Measurements from ENCODE around the gene ZNF282.

ZNF282 gene

GRCh38 chr7:149166630-149167352, 28.6 kb upstream of the ZNF282 start:
- H3K9ac ChIP-seq (ENCODE audit: low read length): no peak overlapping the region
- peaks cover 14% of the 10 kb centered on the region; the same call in 1 of the 2 replicates for H3K36me3 ChIP-seq (ENCODE audit: low read length)
- TF ChIP-seq, protein P1, sequence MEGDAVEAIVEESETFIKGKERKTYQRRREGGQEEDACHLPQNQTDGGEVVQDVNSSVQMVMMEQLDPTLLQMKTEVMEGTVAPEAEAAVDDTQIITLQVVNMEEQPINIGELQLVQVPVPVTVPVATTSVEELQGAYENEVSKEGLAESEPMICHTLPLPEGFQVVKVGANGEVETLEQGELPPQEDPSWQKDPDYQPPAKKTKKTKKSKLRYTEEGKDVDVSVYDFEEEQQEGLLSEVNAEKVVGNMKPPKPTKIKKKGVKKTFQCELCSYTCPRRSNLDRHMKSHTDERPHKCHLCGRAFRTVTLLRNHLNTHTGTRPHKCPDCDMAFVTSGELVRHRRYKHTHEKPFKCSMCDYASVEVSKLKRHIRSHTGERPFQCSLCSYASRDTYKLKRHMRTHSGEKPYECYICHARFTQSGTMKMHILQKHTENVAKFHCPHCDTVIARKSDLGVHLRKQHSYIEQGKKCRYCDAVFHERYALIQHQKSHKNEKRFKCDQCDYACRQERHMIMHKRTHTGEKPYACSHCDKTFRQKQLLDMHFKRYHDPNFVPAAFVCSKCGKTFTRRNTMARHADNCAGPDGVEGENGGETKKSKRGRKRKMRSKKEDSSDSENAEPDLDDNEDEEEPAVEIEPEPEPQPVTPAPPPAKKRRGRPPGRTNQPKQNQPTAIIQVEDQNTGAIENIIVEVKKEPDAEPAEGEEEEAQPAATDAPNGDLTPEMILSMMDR (IDR thresholded peaks at IDR 0.05; ENCODE audit: insufficient read depth, low read length, poor library complexity, severe bottlenecking): no peak
- TF ChIP-seq EZH2phosphoT487 (conservative IDR thresholded peaks at IDR 0.05; ENCODE audit: low read length): no peak

DNA sequence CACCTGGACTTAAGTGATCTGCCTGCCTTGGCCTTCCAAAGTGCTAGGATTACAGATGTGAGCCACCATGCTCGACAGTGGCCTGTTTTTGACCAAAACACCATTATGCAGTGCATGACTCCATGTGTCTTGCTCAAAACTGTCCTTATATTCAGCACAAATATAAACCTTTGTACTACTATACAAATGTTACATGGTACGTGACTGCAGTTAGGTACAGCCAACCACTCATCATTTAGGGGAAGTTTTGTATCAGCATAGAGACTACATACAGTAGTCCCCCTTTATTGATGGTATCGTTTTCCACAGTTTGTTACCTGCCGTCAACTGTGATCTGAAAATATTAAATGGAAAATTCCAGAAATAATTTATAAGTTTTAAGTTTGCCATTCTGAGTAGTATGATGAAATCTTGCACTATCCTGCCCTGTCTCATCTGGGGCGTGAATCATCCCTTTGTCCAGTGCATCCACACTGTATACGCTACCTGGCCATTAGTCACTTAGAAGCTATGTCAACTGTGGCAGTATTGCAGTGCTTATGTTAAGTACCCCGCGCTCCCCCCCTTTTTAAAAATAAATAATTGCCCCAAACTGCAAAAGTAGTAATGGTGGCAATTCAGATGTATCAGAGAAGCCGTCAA, 23.3 kb upstream of the ZNF282 start:
- Histone ChIP-seq H3F3A (ENCODE audit: insufficient read depth) (no peaks in the 10 kb centered on the region), H3K27me3 (ENCODE audit: low read length) (no peaks in the 10 kb centered on the region), H3K4me3 (ENCODE audit: insufficient read depth, low read length, poor library complexity, severe bottlenecking) (no peak overlapping the region), H2AFZ (ENCODE audit: low read depth, low read length, severe bottlenecking) (no peak overlapping the region), H3K79me2 (ENCODE audit: insufficient read depth, low read length) (no peaks in the 10 kb centered on the region), H3K9me3 (ENCODE audit: insufficient read depth, low read length) (no peaks in the 10 kb centered on the region), H3K4me2 (ENCODE audit: low read depth, low read length, poor library complexity, severe bottlenecking) (no peak overlapping the region), H3K9ac (ENCODE audit: low read length) (no peak overlapping the region), H3K9me2 (replicated peaks; ENCODE audit: insufficient read depth, low read length) (no peaks in the 10 kb centered on the region), H3K27ac (ENCODE audit: low read depth, low read length) (no peak overlapping the region), H4K20me1 (ENCODE audit: low read depth, low read length) (no peaks in the 10 kb centered on the region), H3K36me3 (ENCODE audit: low read length) (peaks cover 8% of the 10 kb centered on the region; the same call in 1 of the 2 replicates)
- TF ChIP-seq, protein P1 (IDR thresholded peaks at IDR 0.05; ENCODE audit: insufficient read depth, low read length, poor library complexity, severe bottlenecking): no peak
- TF ChIP-seq EZH2phosphoT487 (conservative IDR thresholded peaks at IDR 0.05; ENCODE audit: low read length): no peak

More at GRCh38 chr7:149166630-149167352, 28.6 kb upstream of the ZNF282 start:
- H2AFZ ChIP-seq (ENCODE audit: low read depth, low read length, severe bottlenecking): no peak overlapping the region
- H4K20me1 ChIP-seq (ENCODE audit: low read depth, low read length): no peaks in the 10 kb centered on the region
- H3K9me3 ChIP-seq (ENCODE audit: insufficient read depth, low read length): no peaks in the 10 kb centered on the region
- H3K79me2 ChIP-seq (ENCODE audit: insufficient read depth, low read length): no peaks in the 10 kb centered on the region
- no peak overlapping the region for H3K27ac ChIP-seq (ENCODE audit: low read depth, low read length)
- H3F3A ChIP-seq (ENCODE audit: insufficient read depth): no peaks in the 10 kb centered on the region
- H3K9me2 ChIP-seq (replicated peaks; ENCODE audit: insufficient read depth, low read length): no peaks in the 10 kb centered on the region
- H3K4me2 ChIP-seq (ENCODE audit: low read depth, low read length, poor library complexity, severe bottlenecking): no peak overlapping the region
- no peaks in the 10 kb centered on the region for H3K27me3 ChIP-seq (ENCODE audit: low read length)
- H3K4me3 ChIP-seq (ENCODE audit: insufficient read depth, low read length, poor library complexity, severe bottlenecking): no peak overlapping the region

DNA sequence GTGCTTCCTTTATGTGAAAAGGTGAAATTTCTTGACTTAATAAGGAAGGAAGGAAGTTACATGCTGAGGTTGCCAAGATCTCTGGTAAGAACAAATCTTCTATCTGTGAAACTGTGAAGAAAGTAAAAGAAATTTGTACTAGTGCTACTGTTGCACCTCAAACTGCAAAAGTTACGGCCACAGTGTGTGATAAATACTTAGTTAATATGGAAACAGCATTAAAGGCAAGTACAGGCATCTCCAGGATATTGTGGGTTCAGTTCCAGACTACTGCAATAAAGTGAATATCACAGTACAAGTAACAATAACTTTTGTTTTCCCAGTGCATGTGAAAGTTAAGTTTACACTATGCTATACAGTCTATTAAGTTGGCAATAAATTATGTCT, 22.8 kb upstream of the ZNF282 start:
- no peak overlapping the region for H3K4me2 ChIP-seq (ENCODE audit: low read depth, low read length, poor library complexity, severe bottlenecking)
- no peaks in the 10 kb centered on the region for H3K9me2 ChIP-seq (replicated peaks; ENCODE audit: insufficient read depth, low read length)
- no peaks in the 10 kb centered on the region for H3F3A ChIP-seq (ENCODE audit: insufficient read depth)
- no peaks in the 10 kb centered on the region for H3K9me3 ChIP-seq (ENCODE audit: insufficient read depth, low read length)
- H3K9ac ChIP-seq (ENCODE audit: low read length): no peak overlapping the region
- H3K36me3 ChIP-seq (ENCODE audit: low read length): peaks cover 8% of the 10 kb centered on the region; the same call in 1 of the 2 replicates
- no peak overlapping the region for H2AFZ ChIP-seq (ENCODE audit: low read depth, low read length, severe bottlenecking)
- no peak for TF ChIP-seq EZH2phosphoT487 (conservative IDR thresholded peaks at IDR 0.05; ENCODE audit: low read length)
- H4K20me1 ChIP-seq (ENCODE audit: low read depth, low read length): no peaks in the 10 kb centered on the region
- H3K79me2 ChIP-seq (ENCODE audit: insufficient read depth, low read length): no peaks in the 10 kb centered on the region
- H3K4me3 ChIP-seq (ENCODE audit: insufficient read depth, low read length, poor library complexity, severe bottlenecking): no peak overlapping the region
- H3K27ac ChIP-seq (ENCODE audit: low read depth, low read length): no peak overlapping the region
- no peaks in the 10 kb centered on the region for H3K27me3 ChIP-seq (ENCODE audit: low read length)

DNA sequence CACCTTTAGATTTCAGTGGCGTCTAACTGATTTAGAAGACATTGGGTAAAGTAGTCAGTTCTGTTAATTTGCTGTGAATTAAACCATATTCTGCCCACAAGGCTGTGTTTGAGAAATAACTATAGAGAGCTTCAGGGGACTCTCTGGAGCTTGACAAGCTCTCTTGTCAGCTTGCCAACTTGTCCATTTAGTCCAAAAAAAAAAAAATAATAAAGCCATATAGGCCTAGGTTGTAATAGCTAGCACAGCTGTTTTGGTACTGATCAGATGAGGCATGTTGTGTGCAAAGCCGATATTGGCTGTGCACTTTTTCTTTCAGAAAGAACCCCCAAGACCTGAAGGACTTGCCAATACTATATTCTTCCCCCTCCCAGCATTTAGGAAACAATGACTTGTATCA, 20.2 kb upstream of the ZNF282 start:
- TF ChIP-seq, protein P1 (IDR thresholded peaks at IDR 0.05; ENCODE audit: insufficient read depth, low read length, poor library complexity, severe bottlenecking): no peak
- TF ChIP-seq EZH2phosphoT487 (conservative IDR thresholded peaks at IDR 0.05; ENCODE audit: low read length): no peak
- Histone ChIP-seq H3K9me2 (replicated peaks; ENCODE audit: insufficient read depth, low read length) (no peaks in the 10 kb centered on the region), H3K4me3 (ENCODE audit: insufficient read depth, low read length, poor library complexity, severe bottlenecking) (no peak overlapping the region), H4K20me1 (ENCODE audit: low read depth, low read length) (no peaks in the 10 kb centered on the region), H3K27me3 (ENCODE audit: low read length) (no peaks in the 10 kb centered on the region), H3K9ac (ENCODE audit: low read length) (no peak overlapping the region), H2AFZ (ENCODE audit: low read depth, low read length, severe bottlenecking) (no peak overlapping the region), H3K36me3 (ENCODE audit: low read length) (no peaks in the 10 kb centered on the region; the same call in 1 of the 2 replicates), H3F3A (ENCODE audit: insufficient read depth) (no peaks in the 10 kb centered on the region), H3K4me2 (ENCODE audit: low read depth, low read length, poor library complexity, severe bottlenecking) (no peak overlapping the region), H3K9me3 (ENCODE audit: insufficient read depth, low read length) (no peaks in the 10 kb centered on the region), H3K79me2 (ENCODE audit: insufficient read depth, low read length) (no peaks in the 10 kb centered on the region), H3K27ac (ENCODE audit: low read depth, low read length) (no peak overlapping the region)

Data from SU-DHL-6 (cell line).